WTC11 (cell line): ENCODE data around the gene ZNF578.

Experiments
- ESRRA ChIP-seq: sonication (generic); formaldehyde crosslinking; IDR thresholded peaks from 2 replicates; pipeline ENCODE4 v1.8.1; 2022; ENCODE audit warnings: mild to moderate bottlenecking, missing genetic modification reagents, borderline replicate concordance
- GABPB1 ChIP-seq: sonication (generic); formaldehyde crosslinking; IDR thresholded peaks from 2 replicates; pipeline ENCODE4 v1.8.1; 2023; ENCODE audit warnings: mild to moderate bottlenecking, missing genetic modification reagents
- RORB ChIP-seq: fragments of 250-450 bp; sonication (Bioruptor Pico); IDR thresholded peaks from 2 replicates; pipeline ENCODE4 v1.9.0; 2021; ENCODE audit warnings: mild to moderate bottlenecking
- SP1 ChIP-seq: sonication (generic); formaldehyde crosslinking; conservative IDR thresholded peaks from 2 replicates; pipeline ENCODE4 v1.8.1; 2022; ENCODE audit warnings: missing genetic modification reagents
- ZBTB21 ChIP-seq: sonication (generic); formaldehyde crosslinking; IDR thresholded peaks from 2 replicates; pipeline ENCODE4 v1.8.1; 2023; ENCODE audit warnings: mild to moderate bottlenecking, missing genetic modification reagents, borderline replicate concordance
- ZNF396 ChIP-seq: fragments of 250-450 bp; sonication (Bioruptor Pico); IDR thresholded peaks from 2 replicates; pipeline ENCODE4 v1.8.0; 2021; ENCODE audit warnings: mild to moderate bottlenecking, moderate library complexity, borderline replicate concordance
- TF ChIP-seq, protein P1 (sequence below): fragments of 200-600 bp; IDR thresholded peaks from 2 replicates; pipeline ENCODE4 v1.8.0; 2022; ENCODE audit warnings: antibody characterized with exemption
- TF ChIP-seq, protein P2 (sequence below): sonication (generic); formaldehyde crosslinking; IDR thresholded peaks from 2 replicates; pipeline ENCODE4 v1.8.0; 2022; ENCODE audit warnings: mild to moderate bottlenecking, missing genetic modification reagents
- TF ChIP-seq, protein P3 (sequence below): sonication (generic); formaldehyde crosslinking; IDR thresholded peaks from 2 replicates; pipeline ENCODE4 v1.8.1; 2022; ENCODE audit warnings: mild to moderate bottlenecking, moderate library complexity, missing genetic modification reagents
- TF ChIP-seq, protein P4 (sequence below): sonication (generic); formaldehyde crosslinking; IDR thresholded peaks from 2 replicates; pipeline ENCODE4 v1.8.1; 2023; ENCODE audit warnings: mild to moderate bottlenecking, missing genetic modification reagents, moderate library complexity
- TF ChIP-seq, protein P5 (sequence below): sonication (generic); formaldehyde crosslinking; IDR thresholded peaks from 2 replicates; pipeline ENCODE4 v1.8.0; 2022; ENCODE audit warnings: mild to moderate bottlenecking, missing genetic modification reagents
- TF ChIP-seq, protein P6 (sequence below): sonication (generic); formaldehyde crosslinking; IDR thresholded peaks from 2 replicates; pipeline ENCODE4 v1.8.1; 2022; ENCODE audit warnings: low read depth, missing genetic modification reagents, borderline replicate concordance
- TF ChIP-seq, protein P7 (sequence below): sonication (generic); formaldehyde crosslinking; IDR thresholded peaks from 2 replicates; pipeline ENCODE4 v1.8.0; 2022; ENCODE audit warnings: mild to moderate bottlenecking, missing genetic modification reagents

DNA sequence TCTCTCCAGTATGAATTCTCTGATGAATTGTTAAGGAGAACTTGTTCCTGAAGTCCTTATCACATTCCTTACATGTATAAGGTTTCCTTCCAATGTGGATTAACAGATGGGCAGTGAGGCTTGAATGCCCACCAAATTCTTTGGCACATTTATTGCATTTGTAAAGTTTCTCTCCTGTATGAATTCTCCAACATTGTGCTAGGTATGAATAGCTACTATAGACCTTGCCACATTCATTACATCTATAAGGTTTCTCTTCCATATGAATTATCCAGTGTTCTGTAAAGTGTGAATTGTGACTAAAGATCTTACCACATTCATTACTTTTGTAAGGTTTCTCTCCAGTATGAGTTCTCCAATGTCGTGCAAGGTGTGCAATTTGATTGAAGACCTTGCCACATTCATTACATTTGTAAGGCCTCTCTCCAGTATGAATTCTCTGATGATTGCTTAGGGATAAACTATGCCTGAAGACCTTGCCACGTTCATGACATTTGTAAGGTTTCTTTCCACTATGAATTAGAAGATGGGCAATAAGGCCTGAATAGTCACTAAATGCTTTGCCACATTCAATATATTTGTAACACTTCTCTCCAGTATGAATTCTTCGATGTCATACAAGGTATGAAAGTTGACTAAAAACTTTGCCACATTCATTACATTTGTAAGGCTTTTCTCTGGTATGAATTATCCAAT, 20.4 kb downstream of the ZNF578 start:
- TF ChIP-seq, protein P1, sequence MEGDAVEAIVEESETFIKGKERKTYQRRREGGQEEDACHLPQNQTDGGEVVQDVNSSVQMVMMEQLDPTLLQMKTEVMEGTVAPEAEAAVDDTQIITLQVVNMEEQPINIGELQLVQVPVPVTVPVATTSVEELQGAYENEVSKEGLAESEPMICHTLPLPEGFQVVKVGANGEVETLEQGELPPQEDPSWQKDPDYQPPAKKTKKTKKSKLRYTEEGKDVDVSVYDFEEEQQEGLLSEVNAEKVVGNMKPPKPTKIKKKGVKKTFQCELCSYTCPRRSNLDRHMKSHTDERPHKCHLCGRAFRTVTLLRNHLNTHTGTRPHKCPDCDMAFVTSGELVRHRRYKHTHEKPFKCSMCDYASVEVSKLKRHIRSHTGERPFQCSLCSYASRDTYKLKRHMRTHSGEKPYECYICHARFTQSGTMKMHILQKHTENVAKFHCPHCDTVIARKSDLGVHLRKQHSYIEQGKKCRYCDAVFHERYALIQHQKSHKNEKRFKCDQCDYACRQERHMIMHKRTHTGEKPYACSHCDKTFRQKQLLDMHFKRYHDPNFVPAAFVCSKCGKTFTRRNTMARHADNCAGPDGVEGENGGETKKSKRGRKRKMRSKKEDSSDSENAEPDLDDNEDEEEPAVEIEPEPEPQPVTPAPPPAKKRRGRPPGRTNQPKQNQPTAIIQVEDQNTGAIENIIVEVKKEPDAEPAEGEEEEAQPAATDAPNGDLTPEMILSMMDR, result no peak
- TF ChIP-seq, protein P2, sequence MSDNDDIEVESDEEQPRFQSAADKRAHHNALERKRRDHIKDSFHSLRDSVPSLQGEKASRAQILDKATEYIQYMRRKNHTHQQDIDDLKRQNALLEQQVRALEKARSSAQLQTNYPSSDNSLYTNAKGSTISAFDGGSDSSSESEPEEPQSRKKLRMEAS (CRISPR knock-in tag), result no peak
- TF ChIP-seq, protein P3, sequence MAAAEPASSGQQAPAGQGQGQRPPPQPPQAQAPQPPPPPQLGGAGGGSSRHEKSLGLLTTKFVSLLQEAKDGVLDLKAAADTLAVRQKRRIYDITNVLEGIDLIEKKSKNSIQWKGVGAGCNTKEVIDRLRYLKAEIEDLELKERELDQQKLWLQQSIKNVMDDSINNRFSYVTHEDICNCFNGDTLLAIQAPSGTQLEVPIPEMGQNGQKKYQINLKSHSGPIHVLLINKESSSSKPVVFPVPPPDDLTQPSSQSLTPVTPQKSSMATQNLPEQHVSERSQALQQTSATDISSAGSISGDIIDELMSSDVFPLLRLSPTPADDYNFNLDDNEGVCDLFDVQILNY, result no peak
- TF ChIP-seq, protein P4, sequence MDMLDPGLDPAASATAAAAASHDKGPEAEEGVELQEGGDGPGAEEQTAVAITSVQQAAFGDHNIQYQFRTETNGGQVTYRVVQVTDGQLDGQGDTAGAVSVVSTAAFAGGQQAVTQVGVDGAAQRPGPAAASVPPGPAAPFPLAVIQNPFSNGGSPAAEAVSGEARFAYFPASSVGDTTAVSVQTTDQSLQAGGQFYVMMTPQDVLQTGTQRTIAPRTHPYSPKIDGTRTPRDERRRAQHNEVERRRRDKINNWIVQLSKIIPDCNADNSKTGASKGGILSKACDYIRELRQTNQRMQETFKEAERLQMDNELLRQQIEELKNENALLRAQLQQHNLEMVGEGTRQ, result no peak
- TF ChIP-seq, protein P5, sequence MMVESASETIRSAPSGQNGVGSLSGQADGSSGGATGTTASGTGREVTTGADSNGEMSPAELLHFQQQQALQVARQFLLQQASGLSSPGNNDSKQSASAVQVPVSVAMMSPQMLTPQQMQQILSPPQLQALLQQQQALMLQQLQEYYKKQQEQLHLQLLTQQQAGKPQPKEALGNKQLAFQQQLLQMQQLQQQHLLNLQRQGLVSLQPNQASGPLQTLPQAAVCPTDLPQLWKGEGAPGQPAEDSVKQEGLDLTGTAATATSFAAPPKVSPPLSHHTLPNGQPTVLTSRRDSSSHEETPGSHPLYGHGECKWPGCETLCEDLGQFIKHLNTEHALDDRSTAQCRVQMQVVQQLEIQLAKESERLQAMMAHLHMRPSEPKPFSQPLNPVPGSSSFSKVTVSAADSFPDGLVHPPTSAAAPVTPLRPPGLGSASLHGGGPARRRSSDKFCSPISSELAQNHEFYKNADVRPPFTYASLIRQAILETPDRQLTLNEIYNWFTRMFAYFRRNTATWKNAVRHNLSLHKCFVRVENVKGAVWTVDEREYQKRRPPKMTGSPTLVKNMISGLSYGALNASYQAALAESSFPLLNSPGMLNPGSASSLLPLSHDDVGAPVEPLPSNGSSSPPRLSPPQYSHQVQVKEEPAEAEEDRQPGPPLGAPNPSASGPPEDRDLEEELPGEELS (CRISPR knock-in tag), result no peak
- TF ChIP-seq, protein P6, sequence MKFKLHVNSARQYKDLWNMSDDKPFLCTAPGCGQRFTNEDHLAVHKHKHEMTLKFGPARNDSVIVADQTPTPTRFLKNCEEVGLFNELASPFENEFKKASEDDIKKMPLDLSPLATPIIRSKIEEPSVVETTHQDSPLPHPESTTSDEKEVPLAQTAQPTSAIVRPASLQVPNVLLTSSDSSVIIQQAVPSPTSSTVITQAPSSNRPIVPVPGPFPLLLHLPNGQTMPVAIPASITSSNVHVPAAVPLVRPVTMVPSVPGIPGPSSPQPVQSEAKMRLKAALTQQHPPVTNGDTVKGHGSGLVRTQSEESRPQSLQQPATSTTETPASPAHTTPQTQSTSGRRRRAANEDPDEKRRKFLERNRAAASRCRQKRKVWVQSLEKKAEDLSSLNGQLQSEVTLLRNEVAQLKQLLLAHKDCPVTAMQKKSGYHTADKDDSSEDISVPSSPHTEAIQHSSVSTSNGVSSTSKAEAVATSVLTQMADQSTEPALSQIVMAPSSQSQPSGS (CRISPR knock-in tag), result no peak
- no peak for TF ChIP-seq ESRRA (CRISPR knock-in tag)
- TF ChIP-seq, protein P7, sequence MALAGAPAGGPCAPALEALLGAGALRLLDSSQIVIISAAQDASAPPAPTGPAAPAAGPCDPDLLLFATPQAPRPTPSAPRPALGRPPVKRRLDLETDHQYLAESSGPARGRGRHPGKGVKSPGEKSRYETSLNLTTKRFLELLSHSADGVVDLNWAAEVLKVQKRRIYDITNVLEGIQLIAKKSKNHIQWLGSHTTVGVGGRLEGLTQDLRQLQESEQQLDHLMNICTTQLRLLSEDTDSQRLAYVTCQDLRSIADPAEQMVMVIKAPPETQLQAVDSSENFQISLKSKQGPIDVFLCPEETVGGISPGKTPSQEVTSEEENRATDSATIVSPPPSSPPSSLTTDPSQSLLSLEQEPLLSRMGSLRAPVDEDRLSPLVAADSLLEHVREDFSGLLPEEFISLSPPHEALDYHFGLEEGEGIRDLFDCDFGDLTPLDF (CRISPR knock-in tag), result no peak
- TF ChIP-seq ZBTB21, result no peak
- TF ChIP-seq ZNF396 (CRISPR knock-in tag), result no peak
- no peak for TF ChIP-seq RORB (CRISPR knock-in tag)
- TF ChIP-seq SP1 (CRISPR knock-in tag), result no peak
- no peak for TF ChIP-seq GABPB1 (CRISPR knock-in tag)
